GM18517 (cell line): ENCODE measurements around the gene TPSG1.
"Not testable (repeated sequence)": the region's sequence is repeated elsewhere in the genome, so short reads cannot be mapped to it uniquely, and the experiment has no call there.

Source experiments
- ATAC-seq: cut with Tn5 transposase; IDR thresholded peaks from one replicate; pipeline ENCODE4 v1.9.1; 2021; ENCODE audit warnings: mild to moderate bottlenecking, moderate library complexity; ENCODE audit not compliant: unreplicated experiment

The TPSG1 gene

DNA sequence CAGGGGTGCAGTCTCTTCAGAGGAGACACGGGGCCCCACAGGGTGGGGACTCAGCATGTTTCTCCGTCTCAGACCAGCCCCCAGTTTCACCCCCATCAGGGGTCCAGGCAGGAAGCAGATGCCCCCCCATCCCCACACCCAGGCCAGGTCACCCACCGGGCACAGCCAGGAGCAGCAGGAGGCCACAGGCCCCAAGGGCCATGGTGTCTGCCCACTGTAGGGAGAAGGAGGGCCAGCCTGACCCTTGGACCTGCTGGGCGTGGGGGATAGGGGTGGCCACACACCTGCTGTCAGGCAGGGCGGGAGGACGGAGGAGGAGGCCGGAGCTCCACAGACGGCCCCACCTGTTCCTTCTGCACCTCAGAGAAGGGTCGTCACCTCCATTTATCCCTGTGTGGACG, at the start of gene TPSG1:
TSS of gene TPSG1 (minus strand) at position 218 of the 401 bp plus-strand sequence. CDS start at position 202, 16 bp downstream.
- ATAC-seq, result no peak

DNA sequence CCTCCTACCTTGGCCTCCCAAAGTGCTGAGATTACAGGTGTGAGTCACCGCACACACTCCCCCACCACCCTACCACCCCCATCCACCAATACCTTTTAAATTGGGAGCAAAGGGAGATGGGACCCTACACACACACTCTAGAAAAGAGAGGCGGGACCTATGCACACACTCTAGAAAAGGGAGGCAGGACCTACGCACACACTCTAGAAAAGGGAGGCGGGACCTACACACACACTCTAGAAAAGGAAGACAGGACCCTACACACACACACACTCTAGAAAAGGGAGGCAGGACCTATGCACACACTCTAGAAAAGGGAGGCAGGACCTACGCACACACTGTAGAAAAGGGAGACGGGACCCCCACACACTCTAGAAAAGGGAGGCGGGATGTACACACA, 49.7 kb upstream of the TPSG1 start:
- no peak for ATAC-seq

DNA sequence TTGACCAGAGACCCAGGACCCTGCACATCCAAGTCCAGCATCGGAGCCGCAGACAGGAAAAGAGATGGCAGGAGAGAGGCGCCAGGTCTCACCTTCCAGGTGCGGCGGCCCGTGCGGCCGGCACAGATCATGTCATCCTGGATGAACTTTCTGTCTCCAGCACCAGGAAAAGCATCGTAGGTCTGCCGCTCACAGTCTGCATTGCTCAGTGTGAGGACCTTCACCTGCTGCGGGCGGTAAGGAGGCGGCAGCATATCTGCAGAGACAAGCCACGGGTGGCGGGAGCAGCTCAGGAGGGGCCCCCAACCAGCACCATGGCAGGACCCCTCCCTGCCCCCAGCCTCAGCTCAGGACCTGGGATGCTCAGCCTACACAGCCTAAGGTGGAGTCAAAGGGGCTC, 48.7 kb upstream of the TPSG1 start:
- ATAC-seq, result no peak

DNA sequence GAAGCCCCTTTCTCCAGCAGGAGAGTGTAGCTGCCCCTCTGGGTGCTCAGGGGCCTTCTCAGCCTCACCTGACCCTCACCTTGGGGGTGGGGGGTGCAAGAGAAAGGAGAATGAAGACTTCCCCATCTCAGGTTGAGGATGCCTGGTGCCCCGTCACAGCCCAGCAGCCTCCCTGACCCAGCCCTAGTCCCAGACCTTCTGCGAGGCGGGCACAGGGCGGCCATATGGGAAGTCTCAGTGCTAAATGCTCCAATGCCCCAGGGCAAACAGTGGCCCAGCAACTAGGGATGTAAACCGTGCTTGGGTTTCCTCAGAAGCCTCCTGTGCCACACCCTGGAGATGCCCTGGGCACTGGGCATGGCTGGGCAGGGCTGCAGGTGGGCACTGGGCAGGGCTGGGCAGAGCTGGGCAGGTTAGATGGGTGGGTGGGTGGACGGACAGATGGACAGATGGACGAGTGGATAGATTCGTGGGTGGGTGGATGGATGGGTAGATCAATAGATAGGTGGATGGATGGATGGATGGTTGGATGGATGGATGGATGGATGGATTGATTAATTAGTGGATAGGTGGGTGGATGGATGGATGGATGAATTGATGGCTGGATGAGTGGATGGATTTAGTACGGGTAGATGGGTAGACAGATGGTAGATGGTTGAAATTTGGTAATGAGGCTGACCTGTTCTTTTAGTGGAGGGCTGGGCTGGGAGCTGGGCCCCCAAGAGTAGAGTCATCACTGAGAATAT, 47.6 kb upstream of the TPSG1 start:
- ATAC-seq, result no peak

DNA sequence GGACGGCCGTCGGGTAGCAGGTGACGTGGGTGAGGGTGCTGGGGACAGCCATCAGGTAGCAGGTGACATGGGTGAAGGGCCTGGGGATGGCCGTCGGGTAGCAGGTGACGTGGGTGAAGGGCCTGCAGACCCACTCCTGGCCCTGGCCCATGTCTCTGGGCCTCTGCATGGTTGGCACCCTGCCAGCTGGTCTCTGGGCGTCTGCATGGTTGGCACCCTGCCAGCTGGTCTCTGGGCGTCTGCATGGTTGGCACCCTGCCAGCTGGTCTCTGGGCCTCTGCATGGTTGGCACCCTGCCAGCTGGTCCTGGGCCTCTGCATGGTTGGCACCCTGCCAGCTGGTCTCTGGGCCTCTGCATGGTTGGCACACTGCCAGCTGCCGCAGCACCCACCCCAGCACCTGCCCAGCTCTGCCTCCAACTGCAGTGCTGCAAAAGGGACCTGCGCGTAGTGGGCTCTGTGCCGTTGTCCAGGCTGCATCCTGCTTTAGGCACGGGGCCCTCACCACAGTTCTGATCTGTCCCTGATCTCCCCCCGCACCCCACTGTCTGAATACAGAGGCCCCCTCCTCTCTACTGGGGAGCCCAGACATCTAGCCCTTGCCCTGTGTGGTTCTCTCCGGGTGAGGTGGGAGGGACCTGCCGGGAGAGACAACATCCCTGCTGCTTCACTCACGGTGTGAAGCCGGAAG, 46.8 kb upstream of the TPSG1 start:
- not testable (repeated sequence) for ATAC-seq

DNA sequence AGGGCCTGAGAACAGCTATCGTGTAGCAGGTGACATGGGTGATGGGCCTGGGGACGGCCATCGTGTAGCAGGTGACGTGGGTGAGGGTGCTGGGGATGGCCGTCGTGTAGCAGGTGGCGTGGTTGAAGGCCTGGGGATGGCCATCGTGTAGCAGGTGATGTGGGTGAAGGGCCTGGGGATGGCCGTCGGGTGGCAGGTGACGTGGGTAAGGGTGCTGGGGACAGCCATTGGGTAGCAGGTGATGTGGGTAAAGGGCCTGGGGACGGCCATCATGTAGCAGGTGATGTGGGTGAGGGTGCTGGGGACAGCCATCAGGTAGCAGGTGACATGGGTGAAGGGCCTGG, 46.3 kb upstream of the TPSG1 start:
- no peak for ATAC-seq

DNA sequence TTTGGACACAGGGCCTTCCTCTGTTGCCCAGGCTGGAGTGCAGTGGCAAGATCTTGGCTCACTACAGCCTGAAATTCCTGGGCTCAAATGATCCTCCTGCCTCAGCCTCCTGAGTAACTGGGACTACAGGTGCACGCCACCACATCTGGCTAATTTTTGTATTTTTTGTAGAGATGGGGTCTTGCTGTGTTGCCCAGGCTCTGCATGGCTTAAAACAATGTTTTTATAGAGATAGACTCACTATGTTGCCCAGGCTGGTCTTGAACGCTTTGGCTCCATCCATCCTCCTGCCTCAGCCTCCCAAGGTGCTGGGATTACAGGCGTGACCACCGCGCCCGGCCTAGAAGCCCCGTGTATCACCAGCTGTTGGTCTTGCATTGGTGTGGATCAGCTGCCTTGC, 44.4 kb upstream of the TPSG1 start:
- ATAC-seq, result not testable (repeated sequence)

DNA sequence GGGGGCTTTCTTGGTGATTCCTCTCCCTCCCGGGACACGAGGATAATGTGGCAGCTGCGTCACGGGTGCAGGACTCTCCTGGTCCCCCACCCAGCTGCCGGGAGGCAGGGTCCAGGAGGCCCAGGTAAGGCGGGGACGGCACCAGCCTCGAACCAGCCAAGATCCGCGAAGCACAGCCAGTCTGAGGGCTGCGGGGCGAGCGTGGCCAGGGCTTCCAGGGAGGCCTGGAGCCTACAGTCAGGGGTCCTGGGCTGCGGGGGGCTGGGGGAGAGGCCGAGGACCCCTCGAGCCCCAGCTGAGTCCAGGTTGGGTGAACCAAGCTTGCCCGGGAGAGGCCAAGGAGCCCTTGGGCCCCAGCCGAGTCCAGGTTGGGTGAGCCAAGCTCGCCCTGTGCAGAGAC, 40.8 kb upstream of the TPSG1 start:
- ATAC-seq, result no peak

DNA sequence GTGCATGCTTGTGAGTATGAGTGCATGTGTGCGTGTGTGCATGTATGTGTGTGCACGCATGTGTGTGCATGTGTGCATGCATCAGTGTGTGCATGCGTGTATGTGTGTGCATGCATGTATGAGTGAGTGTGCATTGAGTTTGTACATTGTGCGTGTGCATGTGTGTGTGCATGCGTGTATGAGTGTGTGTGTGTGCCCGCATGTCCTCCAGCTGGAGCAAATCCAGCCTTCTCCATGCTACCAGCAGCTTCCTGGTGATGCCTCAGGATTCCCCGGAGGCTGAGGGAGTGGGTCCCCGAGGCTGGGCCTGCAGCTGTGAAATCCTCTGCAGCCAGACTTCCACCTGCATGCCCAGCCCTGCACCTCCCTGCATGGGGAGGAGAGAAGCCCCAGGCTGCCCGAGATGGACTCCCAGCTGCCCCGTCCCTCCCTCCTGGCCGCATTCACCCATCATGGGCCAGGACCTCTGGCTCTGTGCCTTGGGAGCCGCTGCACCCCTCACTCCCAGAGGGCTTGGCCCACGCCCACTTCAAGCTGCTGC, 40.1 kb upstream of the TPSG1 start:
- ATAC-seq, result no peak

DNA sequence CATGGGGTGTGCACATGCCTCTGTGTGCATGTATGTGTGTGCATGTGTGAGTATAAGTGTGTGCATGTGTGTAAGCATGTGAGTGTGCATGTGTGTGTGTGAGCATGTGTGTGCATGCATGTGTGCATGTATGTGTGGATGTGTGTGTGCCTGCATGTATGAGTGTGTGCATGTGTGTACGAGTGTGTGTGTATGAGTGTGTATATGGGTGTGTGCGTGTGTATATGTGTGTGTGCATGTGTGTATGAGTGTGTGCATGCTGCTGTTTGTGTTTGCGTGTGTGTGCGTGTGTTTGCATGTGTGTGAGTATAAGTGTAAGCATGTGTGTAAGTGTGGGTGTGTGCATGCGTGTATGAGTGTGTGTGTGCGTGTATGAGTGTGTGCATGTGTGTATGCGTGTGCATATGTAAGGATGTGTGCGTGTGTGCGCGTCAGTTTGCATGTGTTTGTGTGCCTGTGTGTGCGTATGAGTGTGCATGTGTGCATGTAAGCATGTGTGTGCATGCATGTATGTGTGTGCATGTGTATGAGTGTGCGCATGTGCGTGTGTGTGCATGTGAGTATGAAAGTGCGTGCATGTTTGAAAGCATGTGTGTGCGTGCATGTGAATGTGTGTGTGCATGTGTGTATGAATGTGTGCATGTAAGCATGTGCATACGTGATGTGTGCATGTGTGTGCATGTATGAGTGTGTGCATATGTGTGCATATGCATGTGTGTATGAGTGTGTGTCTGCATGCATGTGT, 39.4 kb upstream of the TPSG1 start:
- ATAC-seq, result no peak

DNA sequence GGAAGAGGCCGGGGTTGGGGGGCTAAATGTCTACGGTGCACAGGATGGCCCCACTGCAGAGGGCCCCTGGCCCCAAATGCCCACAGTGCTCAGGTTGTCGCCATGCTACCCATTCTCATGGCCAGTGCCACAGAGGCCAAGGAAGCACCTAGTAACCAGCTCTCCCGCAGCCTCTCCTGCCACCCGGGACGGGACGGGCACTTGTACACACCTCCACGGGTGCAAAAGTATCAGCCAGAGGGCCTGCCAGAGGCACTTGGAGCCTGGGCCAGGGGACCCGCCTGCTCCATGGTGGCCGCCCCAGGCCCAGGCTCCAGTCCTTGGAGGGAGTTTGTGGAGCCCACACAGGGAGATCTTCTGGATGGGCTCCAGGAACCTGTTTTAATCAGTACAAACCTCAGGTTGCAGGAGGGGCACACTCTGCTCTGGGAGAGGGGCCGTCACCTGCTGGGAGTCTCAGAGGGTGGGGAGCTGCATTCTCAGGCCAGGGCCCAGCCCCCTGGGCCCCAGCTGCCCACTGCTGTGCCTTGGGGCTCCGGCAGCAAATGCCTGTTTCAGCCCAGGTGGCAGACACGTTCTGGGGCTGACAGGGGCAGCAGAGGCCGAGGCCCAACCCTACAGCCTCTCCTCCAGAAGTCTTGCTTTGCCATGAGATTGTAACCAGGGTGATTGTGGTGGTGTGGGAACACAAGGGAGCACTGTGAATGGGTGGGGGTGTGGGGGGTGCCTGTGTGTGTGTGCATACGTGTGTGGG, 38.7 kb upstream of the TPSG1 start:
- ATAC-seq, result no peak

DNA sequence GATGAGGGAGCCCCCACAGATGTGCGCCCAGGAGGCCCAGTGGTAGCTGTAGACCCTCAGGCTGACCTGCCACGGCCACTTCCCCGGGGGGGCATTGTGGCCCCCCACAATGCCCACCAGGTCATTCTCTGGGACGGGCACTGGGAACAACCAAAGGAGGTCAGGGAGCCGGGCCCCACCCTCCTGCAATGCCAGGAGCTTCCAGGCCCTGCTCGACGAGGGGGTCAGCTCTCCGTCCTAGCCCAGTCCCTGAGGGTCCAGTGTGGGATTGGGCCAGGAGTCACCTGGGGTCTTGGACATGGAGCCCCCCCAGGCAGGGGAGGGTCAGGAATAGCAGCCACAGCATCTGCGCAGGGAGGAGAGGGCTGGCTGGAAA, 37.8 kb upstream of the TPSG1 start:
- no peak for ATAC-seq

DNA sequence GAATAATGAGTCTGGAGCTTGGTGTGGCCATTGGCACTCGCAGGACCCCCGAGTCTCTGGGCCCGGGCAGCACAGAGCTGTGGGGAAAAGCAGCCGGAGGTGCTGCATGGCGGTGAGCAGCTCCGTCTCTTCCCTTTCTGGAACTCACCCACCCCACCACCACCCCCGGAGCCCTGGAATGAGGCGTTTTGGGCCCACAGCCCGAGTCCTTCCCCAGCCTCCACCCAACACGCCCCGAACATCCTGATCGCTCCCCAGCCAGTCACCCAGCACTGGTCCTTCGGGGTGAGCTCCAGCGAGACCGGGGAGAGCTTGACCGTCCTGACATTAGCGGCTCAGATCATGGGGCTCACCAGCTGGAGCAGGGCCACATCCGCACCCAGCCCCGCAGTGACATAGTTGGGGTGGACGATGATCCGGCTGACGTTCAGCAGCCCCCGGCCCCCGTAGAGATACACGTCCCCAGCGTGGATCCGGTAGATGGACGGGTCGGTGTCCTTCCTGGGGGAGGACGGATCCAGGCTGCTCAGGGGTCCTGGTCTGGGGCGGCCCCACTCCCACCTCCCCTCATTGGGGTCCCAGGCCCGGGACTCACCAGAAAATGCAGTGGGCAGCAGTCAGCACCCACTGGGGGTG, 37.3 kb upstream of the TPSG1 start:
- no peak for ATAC-seq

DNA sequence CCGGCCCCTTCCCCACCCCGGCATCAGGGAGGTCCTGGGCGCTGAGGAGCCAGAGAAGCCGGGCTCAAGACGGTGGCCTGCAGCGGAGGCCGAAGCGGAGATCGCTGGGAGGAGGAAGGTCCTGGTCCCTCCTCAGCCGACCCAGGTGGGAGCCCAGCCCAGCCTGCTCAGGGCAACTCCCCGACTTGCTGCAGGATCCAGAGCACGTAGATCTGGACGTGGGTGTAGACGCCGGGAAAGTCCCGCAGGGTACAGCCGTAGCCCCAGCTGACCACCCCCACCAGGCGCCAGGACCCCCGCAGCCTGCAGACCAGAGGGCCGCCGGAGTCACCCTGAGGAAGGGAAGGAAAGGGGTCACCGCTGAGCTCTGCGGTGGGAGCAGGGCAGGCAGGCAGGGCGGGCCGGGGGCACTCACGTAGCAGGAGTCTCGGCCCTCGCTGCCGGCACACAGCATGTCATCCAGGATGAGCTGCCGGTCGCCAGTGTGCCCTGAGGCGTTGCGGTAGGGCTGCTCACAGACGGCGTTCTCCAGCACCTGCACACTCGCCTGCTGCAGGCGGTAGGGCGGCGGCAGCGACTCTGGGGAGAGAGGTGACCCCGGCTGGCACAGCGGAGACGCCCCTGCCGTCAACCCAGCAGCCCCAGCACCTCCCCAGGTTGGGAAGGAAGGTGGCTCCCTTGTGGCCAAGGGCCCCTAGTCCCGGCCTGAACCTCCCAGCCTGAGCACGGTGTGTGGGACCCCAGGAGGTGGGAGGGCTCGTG, 36.2 kb upstream of the TPSG1 start:
- no peak for ATAC-seq

DNA sequence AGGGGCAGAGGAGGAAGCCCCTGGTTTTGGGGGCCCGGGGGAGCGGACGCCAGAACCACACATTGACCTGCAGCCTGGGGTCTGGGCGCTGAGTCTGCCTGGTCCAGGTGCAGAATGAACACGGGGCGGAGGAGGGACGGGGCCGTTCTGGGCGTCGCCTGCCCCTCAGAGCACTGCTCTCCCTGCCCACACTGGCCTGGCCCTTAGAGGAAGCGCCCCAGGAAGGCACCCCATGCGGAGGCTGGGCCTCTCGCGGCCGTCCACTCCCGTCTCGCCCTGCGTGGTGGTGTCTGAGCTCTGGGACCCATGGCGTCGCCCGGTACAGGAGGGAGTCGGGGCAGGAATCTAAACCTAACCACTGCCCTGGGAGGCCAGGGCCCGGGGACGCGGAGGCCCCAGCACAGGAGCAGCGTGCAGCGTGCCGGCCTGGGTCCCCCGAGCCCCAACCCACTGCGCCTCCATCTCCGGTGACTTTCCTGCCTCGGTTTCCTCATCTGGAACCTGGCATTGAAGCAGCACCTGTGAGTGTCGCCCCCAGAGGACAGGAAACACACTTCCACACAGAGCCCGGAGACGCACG, 35.1 kb upstream of the TPSG1 start:
- no peak for ATAC-seq

DNA sequence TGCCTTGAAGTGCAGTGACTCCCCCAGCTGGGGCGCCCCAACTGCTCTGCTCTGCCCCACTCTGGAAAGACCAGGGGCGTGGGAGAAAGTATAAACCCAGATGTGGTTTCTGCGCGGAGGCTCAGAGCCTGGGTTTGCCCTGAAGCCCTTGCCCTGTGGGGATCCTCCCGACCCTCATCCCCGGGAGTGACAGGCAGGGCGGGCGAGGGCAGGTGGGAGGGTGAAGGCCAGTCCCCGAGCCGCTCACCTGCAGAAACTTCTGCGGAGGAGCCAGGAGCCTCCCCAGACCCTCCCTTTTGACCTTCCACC, 34.6 kb upstream of the TPSG1 start:
- ATAC-seq, result no peak

DNA sequence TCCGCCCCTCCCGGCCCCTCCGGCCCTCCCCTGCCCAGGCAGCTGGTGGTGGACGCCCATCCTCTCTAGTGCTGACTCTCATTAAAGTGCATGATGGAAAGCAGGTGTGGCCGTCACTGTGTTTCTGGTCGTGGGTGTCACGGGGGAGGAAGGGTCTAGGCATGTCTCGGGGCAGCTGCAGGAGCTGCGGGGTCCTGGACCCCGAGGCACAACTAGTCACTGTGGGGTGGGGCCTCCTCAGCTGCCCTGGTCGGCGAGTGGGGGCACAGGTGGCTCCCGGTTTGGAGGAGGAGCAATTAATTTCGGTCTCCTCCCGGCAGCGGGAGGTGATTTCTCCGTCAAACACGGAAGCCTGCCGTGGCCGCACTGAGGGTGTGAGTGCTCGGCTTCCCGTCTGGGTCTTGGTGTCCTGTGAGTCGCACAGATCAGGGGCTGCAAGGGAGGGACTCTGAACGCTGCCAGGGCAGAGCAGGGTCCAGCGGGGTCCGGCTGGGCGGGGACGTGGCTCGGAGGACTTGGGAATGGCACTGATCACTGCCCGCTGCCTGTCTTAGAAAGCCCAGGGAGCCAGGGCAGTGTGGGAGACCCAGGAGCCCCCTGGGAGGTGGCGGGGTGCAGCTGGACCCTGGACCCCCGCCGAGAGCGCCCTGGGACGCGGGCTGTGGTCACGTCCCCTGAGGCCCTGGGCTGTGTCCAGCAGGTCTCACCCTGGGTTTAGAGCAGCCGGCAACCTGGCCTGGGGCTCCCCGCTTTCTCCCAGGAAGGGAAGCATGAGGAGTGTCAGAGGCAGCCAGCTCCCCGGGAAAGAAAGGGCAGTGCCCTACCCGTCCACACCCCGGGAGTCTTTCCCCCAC, 34.1 kb upstream of the TPSG1 start:
- no peak for ATAC-seq

DNA sequence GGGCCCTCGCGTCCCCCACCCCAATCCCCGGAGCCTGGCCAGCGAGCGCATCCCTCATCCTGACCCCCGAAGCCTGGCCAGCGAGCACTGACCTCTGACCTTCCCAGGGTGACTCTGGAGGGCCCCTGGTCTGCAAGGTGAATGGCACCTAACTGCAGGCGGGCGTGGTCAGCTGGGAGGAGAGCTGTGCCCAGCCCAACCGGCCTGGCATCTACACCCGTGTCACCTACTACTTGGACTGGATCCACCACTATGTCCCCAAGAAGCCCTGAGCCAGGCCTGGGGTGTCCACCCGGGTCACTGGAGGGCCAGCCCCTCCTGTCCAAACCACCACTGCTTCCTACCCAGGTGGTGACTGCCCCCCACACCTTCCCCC, 33.1 kb upstream of the TPSG1 start:
- ATAC-seq, result no peak
